Measurements from ENCODE around the gene ADAMTS2.
"Not testable (repeated sequence)": the region's sequence is repeated elsewhere in the genome, so short reads cannot be mapped to it uniquely, and the experiment has no call there.

ADAMTS2 gene

GRCh38 chr5:179111267-179112207 lies 233.7 kb downstream of the ADAMTS2 start:
- no peak for DNase-seq (ENCODE audit: low read depth)

- DNase-seq (ENCODE audit: low read depth): no peak
Observed at GRCh38 chr5:179110528-179110927, 234.7 kb downstream of the ADAMTS2 start.

GRCh38 chr5:179101282-179101681 lies 244.0 kb downstream of the ADAMTS2 start:
- not testable (repeated sequence) for DNase-seq (ENCODE audit: low read depth)

GRCh38 chr5:179089502-179089901 lies 255.8 kb downstream of the ADAMTS2 start:
- no peak for DNase-seq (ENCODE audit: low read depth)

- DNase-seq (ENCODE audit: low read depth): no peak
Observed at GRCh38 chr5:179080724-179081123, 264.5 kb downstream of the ADAMTS2 start.

- no peak for DNase-seq (ENCODE audit: low read depth)
Observed at GRCh38 chr5:179079165-179079987, 265.9 kb downstream of the ADAMTS2 start.

- DNase-seq (ENCODE audit: low read depth): no peak
Observed at GRCh38 chr5:179065703-179066102, 279.6 kb downstream of the ADAMTS2 start.

GRCh38 chr5:179061025-179061424 lies 284.2 kb downstream of the ADAMTS2 start:
- DNase-seq (ENCODE audit: low read depth): no peak
